IPS-20b (cell line): ENCODE results near the gene VAV3.

Experiments used
- H3K27ac ChIP-seq: one replicate; pipeline ENCODE4 v1.5.1; 2013; ENCODE audit warnings: low read length
- H3K27me3 ChIP-seq: 2 replicates; pipeline ENCODE4 v1.6.1; 2013; ENCODE audit warnings: mild to moderate bottlenecking, low read length, inconsistent platforms; ENCODE audit not compliant: insufficient read depth
- H3K36me3 ChIP-seq: 2 replicates; pipeline ENCODE4 v1.6.1; 2013; ENCODE audit warnings: low read depth, mild to moderate bottlenecking, inconsistent platforms, low read length, moderate library complexity; ENCODE audit not compliant: insufficient read depth
- H3K4me1 ChIP-seq: 2 replicates; pipeline ENCODE4 v1.6.1; 2013; ENCODE audit warnings: mild to moderate bottlenecking, control low read depth, inconsistent platforms, low read length, moderate library complexity; ENCODE audit not compliant: insufficient read depth
- H3K4me3 ChIP-seq: 2 replicates; pipeline ENCODE4 v1.5.1; 2013; ENCODE audit warnings: mild to moderate bottlenecking, low read length, inconsistent platforms
- H3K9ac ChIP-seq: 2 replicates; pipeline ENCODE4 v1.6.1; 2013; ENCODE audit warnings: low read depth, mild to moderate bottlenecking, inconsistent platforms, low read length, moderate library complexity
- H3K9me3 ChIP-seq: 2 replicates; pipeline ENCODE4 v1.6.1; 2013; ENCODE audit warnings: mild to moderate bottlenecking, low read depth, low read length, inconsistent platforms; ENCODE audit not compliant: insufficient read depth

Gene VAV3

DNA sequence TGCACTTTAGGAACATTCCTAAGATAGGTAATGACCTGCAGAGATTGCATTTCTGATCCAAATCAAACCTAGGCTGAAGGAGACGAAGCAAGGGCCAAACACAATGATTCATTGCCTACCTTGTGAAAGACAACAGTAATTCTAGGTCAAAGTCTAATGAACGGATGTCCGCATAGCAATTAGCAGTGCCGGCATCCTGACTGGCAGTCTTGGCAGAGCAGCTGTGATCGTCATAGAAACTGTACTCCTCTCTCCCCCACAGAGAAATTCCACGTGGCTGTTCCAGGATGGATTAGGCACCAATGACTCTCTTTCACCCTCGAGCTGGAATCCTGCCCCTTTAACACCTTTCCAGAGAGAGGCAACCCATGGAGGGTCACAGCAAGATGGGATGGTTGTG, 28.9 kb upstream of the VAV3 start:
- no peaks in the 10 kb centered on the region for H3K4me1 ChIP-seq
- H3K9ac ChIP-seq: no peak overlapping the region
- no peak overlapping the region for H3K27ac ChIP-seq
- H3K4me3 ChIP-seq: no peak overlapping the region
- H3K9me3 ChIP-seq: no peaks in the 10 kb centered on the region
- no peaks in the 10 kb centered on the region for H3K36me3 ChIP-seq
- no peaks in the 10 kb centered on the region for H3K27me3 ChIP-seq

DNA sequence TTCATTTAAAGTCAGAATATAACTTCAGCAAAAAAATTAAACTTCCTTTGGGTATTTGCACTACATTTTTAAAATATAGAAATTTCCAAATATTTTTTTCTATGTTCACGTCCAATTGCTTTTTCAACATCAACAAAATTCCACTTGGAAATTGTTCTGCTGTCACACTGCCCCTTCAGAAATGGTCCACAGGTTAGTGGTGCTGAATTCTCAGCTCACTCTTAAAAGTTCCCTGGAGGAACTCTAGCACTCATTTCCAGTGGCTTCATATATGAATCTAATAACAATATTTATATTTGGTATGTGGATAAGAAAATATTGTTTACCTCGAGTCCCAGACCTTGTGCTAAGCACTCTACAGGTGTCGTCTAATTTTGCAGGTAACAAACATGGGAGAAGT, 27.4 kb upstream of the VAV3 start:
- Histone ChIP-seq H3K27ac (no peak overlapping the region), H3K27me3 (no peaks in the 10 kb centered on the region), H3K9ac (no peak overlapping the region), H3K4me3 (no peak overlapping the region), H3K36me3 (no peaks in the 10 kb centered on the region), H3K4me1 (no peaks in the 10 kb centered on the region), H3K9me3 (no peaks in the 10 kb centered on the region)

DNA sequence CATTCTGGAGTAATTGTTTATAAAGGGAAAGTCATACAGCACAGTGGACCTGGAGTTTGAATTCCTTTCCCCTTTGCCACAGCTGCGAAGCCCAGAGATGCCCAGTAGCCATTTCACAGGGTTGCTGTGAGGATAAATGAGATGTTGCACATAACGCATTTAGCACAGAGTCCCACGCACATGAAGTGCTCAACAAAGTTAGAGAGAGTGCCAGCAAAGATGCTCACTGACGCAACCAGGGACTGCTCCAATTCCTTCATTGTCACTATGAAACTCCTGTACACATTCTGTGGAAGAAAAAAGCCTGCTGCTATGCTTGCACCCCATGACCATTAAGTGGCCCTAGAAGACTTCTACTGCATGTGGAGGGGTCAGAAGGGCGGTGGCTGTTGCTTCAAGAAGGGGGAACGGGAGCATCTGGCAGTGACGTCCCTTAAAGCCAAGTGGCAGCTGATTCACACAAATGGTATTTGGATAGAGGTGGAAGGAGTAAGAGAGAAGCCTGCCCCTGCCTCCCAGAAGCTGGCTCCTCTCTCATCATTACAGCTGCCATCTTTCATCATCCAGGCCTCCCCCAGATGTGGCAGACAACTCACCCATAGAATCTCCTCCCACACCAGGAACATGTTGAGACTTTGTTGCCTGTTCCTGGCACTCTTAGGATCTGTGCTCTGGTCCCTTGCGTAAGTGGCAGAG, 26.5 kb upstream of the VAV3 start:
- H3K36me3 ChIP-seq: no peaks in the 10 kb centered on the region

DNA sequence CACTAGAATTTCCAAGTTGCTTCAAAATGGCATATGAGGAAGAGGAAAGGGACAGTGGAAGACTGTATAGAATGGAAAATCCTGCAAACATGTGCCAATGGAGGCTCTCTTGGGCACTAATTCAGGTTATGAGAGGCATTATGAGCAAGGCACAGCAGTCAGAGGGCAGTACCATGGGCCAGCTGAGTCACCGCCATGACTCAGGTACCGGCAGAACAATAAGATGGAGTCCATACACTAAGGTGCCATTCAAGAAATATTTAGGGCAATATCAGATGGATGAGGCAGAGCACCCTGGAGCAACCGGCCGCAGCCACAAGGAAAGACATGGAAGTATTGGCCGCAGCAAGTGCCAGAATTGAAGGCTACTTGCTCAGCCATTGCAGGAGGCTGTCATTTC, 25.6 kb upstream of the VAV3 start:
- Histone ChIP-seq H3K27me3 (no peaks in the 10 kb centered on the region), H3K9me3 (no peaks in the 10 kb centered on the region), H3K4me1 (no peaks in the 10 kb centered on the region), H3K4me3 (no peak overlapping the region), H3K36me3 (no peaks in the 10 kb centered on the region), H3K27ac (no peak overlapping the region), H3K9ac (no peak overlapping the region)

More for the DNA sequence above, 26.5 kb upstream of the VAV3 start:
- Histone ChIP-seq H3K4me1 (no peaks in the 10 kb centered on the region), H3K27me3 (no peaks in the 10 kb centered on the region), H3K4me3 (no peak overlapping the region), H3K9ac (no peak overlapping the region), H3K27ac (no peak overlapping the region), H3K9me3 (no peaks in the 10 kb centered on the region)

DNA sequence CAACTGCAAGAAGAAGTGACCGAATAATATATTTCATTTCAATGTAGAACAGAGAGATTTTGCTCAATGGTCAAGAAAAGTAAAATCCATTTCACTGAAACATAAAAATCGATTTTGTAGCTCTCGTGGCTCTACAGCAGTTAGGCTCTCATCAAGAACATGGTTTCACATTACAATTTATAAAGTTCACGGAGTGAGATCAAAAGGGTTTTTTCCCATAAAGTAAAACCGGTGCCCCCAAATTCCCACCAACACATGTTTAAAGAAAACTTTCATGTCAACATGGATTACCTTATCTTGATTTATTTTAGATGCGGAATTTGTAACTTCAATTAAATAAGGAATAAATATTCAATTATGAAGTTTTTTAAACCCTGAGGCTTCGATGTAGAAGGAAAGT, 16.3 kb upstream of the VAV3 start:
- no peaks in the 10 kb centered on the region for H3K27me3 ChIP-seq
- H3K4me1 ChIP-seq: no peaks in the 10 kb centered on the region
- H3K9ac ChIP-seq: no peak overlapping the region
- no peaks in the 10 kb centered on the region for H3K36me3 ChIP-seq
- no peak overlapping the region for H3K4me3 ChIP-seq
- no peak overlapping the region for H3K27ac ChIP-seq
- H3K9me3 ChIP-seq: no peaks in the 10 kb centered on the region

DNA sequence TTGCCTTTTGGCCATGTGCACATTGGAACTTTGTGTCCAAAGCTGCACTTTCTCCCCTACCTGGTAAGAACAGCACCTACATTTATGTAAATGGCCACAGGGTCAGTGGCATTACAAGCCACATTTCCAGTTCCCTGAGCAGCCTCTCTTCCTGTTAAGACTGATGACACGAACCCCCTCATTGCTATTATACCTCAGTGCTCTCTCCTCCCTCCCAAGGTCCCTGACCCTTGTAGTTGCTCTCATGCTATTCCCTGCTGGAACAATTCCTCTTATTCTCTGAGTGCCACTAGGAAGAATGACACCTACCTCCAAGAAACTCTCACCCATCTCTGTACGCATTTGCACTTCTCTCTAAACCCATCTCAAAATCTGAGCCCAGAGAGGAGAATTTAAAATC, 14.9 kb upstream of the VAV3 start:
- Histone ChIP-seq H3K9ac (no peak overlapping the region), H3K9me3 (no peaks in the 10 kb centered on the region), H3K4me1 (no peaks in the 10 kb centered on the region), H3K27me3 (no peaks in the 10 kb centered on the region), H3K27ac (no peak overlapping the region), H3K36me3 (no peaks in the 10 kb centered on the region), H3K4me3 (no peak overlapping the region)

DNA sequence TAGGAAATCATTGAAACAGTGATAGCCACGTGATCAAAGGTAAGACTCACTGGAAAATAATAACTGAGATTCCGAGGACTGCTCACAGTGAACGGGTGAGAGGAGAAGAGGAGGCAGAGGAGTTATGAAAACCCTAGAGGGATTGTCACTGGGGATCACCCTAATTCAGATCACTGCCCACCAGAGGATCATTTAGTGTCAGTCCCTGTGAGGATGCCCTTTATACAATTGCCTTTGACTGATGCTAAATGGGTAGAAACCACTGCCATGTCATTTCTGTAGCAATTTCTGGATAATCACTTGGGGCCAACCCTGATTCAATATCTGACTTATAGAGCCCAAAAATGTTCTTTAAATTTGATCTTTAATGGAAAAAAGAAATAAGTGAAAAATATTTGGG, 14.1 kb upstream of the VAV3 start:
- H3K27ac ChIP-seq: no peak overlapping the region
- H3K4me3 ChIP-seq: no peak overlapping the region
- no peaks in the 10 kb centered on the region for H3K27me3 ChIP-seq
- H3K4me1 ChIP-seq: no peaks in the 10 kb centered on the region
- H3K9ac ChIP-seq: no peak overlapping the region
- H3K9me3 ChIP-seq: no peaks in the 10 kb centered on the region
- no peaks in the 10 kb centered on the region for H3K36me3 ChIP-seq

DNA sequence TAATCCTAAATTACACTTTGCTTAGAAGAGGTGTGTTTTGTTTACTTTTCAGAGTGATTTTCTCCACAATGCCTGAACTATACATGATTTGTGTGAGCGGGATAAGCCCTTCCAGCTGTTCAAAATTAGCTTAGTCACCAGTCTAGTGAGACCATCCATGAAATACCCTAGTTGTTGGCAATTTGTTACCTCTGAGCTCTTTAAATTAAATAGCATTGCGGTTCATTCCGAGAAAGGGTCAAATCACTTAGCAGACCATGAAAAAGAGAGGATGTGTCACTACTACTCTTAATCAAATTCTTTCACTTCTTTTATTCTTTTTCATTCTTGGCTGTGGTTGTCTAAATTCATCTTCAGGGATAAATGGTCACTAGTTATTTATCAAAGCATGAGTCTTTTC, 11.9 kb upstream of the VAV3 start:
- Histone ChIP-seq H3K9me3 (no peaks in the 10 kb centered on the region), H3K36me3 (no peaks in the 10 kb centered on the region), H3K27me3 (no peaks in the 10 kb centered on the region)

DNA sequence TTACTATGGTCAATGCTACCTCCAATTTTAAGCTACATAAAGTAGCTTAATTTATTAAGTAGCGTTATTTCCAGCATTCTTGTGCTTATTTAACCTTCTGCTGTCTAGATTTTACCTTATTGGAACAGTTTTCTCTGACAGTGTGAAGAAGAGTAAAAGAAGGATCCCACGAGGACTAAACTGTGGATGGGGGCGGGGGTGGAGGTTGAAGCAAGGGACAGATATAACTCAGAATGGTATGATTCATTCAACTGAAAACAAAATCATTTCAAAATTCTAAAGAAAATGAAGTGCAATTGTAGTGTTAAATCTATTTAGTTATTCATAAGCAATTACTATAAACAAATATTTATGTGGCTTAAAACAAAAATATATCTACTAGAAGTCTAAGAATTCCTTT, 11.5 kb upstream of the VAV3 start:
- H3K4me3 ChIP-seq: no peak overlapping the region
- no peak overlapping the region for H3K27ac ChIP-seq

More for the DNA sequence above, 11.9 kb upstream of the VAV3 start:
- no peak overlapping the region for H3K4me3 ChIP-seq
- no peak overlapping the region for H3K9ac ChIP-seq
- H3K27ac ChIP-seq: no peak overlapping the region
- no peaks in the 10 kb centered on the region for H3K4me1 ChIP-seq

DNA sequence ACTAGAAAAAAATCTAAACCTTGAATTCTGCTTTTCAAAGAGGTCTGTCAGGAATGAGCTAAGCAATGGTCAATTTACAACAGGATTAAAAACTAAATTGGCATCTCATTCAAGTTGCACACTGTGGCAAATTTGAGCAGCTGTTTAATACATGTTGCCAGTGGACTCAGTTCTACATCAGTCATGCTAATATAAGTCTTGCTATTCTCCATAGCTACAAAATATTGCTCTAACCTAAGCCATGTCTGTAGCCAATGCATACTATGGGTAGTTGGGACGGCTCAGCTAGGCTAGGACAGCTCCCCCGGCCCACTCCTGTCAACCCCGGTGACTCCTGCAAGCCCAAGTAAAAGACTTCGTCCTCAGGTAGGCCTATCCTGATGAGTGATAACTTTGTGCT, 10.9 kb upstream of the VAV3 start:
- Histone ChIP-seq H3K4me1 (no peaks in the 10 kb centered on the region), H3K27ac (no peak overlapping the region), H3K9me3 (no peaks in the 10 kb centered on the region), H3K9ac (no peak overlapping the region), H3K36me3 (no peaks in the 10 kb centered on the region), H3K4me3 (no peak overlapping the region), H3K27me3 (no peaks in the 10 kb centered on the region)

More for the DNA sequence above, 11.5 kb upstream of the VAV3 start:
- H3K36me3 ChIP-seq: no peaks in the 10 kb centered on the region
- H3K4me1 ChIP-seq: no peaks in the 10 kb centered on the region
- no peaks in the 10 kb centered on the region for H3K27me3 ChIP-seq
- no peak overlapping the region for H3K9ac ChIP-seq
- H3K9me3 ChIP-seq: no peaks in the 10 kb centered on the region

DNA sequence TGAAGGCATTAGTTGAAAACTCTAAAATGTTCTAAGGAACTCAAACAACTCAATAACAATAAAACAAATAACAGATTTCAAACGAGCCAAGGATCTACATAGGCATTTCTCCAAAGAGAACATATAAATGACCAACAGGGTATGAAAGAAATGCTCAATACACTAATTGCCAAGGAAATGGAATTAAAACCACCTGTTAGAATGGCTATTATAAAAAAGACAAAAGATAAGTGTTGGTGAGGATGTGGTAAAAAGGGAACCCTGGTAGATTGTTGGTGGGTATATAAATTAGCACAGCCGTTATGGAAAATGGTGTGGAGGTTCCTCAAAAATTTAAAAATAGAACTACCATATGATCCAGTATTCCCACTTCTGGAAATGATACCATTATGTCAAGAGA, 9.1 kb upstream of the VAV3 start:
- no peaks in the 10 kb centered on the region for H3K4me1 ChIP-seq
- H3K27ac ChIP-seq: no peak overlapping the region
- H3K9me3 ChIP-seq: no peaks in the 10 kb centered on the region
- no peaks in the 10 kb centered on the region for H3K36me3 ChIP-seq
- no peak overlapping the region for H3K9ac ChIP-seq
- no peaks in the 10 kb centered on the region for H3K27me3 ChIP-seq
- H3K4me3 ChIP-seq: no peak overlapping the region

DNA sequence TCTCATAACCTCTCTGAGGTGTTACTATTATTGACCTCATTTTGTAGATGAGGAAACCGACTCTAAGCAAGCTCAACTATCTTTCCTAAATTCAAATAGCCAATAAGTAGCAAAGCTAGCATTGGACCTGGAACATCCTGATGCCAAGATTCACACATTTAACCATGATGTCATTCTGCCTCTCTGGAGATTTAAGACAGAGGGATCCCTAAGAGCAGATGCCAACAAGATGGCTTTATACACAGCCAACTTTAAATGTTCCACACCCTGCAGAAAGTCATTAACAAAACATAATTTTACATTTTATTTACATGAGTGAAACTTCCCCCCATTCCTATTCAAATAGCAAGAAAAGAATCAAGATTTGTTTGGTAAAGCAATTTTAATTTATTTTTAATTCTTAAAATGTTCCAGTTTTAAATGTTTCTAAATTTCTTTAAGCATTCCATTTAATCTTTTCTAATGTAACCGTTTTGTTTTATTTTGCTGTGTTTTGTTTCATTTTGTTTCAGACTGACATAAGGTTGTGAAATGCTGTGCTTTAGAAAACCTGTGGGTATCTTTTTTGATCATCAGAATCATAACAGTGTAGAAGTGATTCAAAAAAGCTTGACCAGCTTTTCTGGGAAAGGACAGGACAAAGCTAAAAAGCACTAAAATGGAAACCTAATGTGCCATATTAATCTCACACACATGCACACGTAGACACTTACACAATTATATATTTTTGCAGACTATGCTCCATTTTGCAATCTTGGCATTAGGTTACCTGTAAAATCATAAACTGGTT, 7.6 kb upstream of the VAV3 start:
- no peak overlapping the region for H3K9ac ChIP-seq
- no peaks in the 10 kb centered on the region for H3K9me3 ChIP-seq
- H3K4me3 ChIP-seq: no peak overlapping the region
- no peak overlapping the region for H3K27ac ChIP-seq
- H3K36me3 ChIP-seq: no peaks in the 10 kb centered on the region
- H3K27me3 ChIP-seq: no peaks in the 10 kb centered on the region
- no peaks in the 10 kb centered on the region for H3K4me1 ChIP-seq
